Activated B cell treated with CpG ODN at 0.5 μM for 24 hours (primary cell): ENCODE results near the gene ZGRF1. TPM values are rescaled to one million over a fixed set of nuclear protein-coding genes. Genes with fewer than 3 reads are reported as not detected.

Source experiments
- ATAC-seq: fragments of 200-7000 bp; cut with Tn5 transposase; one replicate; pipeline ENCODE4 v1.10.0; 2021; ENCODE audit warnings: low read depth, mild to moderate bottlenecking, moderate library complexity
- CTCF ChIA-PET: fragments of 350-600 bp; sonication (Branson Sonifier 250); formaldehyde crosslinking; loops from one replicate; lab custom pipeline; 2021; ENCODE audit warnings: antibody characterized with exemption; lab: Charles Lee
- POLR2A ChIA-PET: fragments of 350-600 bp; sonication (Branson Sonifier 250); formaldehyde crosslinking; loops from one replicate; lab custom pipeline; 2021; ENCODE audit warnings: antibody characterized with exemption; lab: Charles Lee
- DNase-seq: peaks from one replicate; pipeline ENCODE4 v3.0.0; 2022
- H3K27ac Mint-ChIP-seq: one replicate; pipeline ENCODE4 v1.8.0; 2020; ENCODE audit warnings: mixed read lengths
- H3K27me3 Mint-ChIP-seq: one replicate; pipeline ENCODE4 v1.8.0; 2021; ENCODE audit warnings: mixed read lengths
- H3K36me3 Mint-ChIP-seq: one replicate; pipeline ENCODE4 v1.8.0; 2021; ENCODE audit warnings: low read depth, mixed read lengths
- H3K4me1 Mint-ChIP-seq: one replicate; pipeline ENCODE4 v1.8.0; 2021; ENCODE audit warnings: mixed read lengths
- H3K4me3 Mint-ChIP-seq: one replicate; pipeline ENCODE4 v1.8.0; 2020; ENCODE audit warnings: mild to moderate bottlenecking, mixed read lengths
- H3K9me3 Mint-ChIP-seq: one replicate; pipeline ENCODE4 v1.8.0; 2020; ENCODE audit warnings: mixed read lengths
- intact Hi-C: fragments of 100-400 bp; cut with micrococcal nuclease; formaldehyde crosslinking; loops from one replicate; pipeline ENCODE4 v1.15.1; 2024
- total RNA-seq: library from RNA; stranded (reverse); gene quantifications from 2 replicates; pipeline ENCODE4 v1.2.3, GENCODE V29; 2022
- TF ChIP-seq, protein P1 (sequence below): fragments of 200-600 bp; IDR thresholded peaks from one replicate; pipeline ENCODE4 v1.8.0; 2022; ENCODE audit warnings: antibody characterized with exemption, mild to moderate bottlenecking

The ZGRF1 gene
- total RNA-seq, 1 donor from 2014 or later, result 13.7 TPM

DNA sequence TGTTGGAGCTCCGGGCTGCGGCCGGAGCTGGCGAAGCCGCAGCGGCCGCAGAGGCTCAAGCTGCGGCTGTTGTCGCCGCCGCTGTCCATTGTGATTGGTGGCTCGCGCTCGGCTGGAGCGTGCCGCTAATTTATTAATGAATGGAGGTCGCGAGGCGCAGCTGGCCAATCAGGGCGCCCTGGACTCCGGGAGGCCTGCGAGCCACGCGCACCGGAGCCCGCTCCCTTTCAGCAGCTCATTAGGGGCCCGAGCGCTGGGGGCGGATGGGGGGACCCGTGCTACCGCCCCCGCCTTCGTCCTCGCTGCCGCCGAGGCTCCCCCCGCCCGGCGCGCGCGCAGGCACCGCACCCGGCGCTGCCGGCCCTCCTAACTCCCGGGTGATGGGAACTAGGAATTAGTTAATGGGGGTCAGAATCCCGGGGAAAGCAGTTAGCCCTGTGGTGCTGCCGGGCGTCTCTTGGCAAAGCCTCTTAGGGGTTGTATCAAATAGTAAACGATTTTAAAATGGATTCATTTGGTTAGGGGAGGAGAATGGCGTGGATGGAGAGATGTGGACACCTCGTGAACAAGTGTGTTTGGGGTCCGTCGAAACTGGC is 120.1 kb downstream of the ZGRF1 start:
- Mint-ChIP-seq H3K9me3 (peaks cover 5% of the 10 kb centered on the region), H3K4me1 (peaks cover 50% of the 10 kb centered on the region), H3K27ac (no peak overlapping the region), H3K36me3 (peaks cover 2% of the 10 kb centered on the region), H3K4me3 (peak overlapping the region; percentile 92), H3K27me3 (peaks cover 84% of the 10 kb centered on the region)
- ChIA-PET POLR2A (no interaction called here), CTCF (no interaction called here)
- DNase-seq, result peak; percentile 19
- intact Hi-C loops, result loop anchor here (2.0 to 5.0 kb wide), 2 partner anchors 286 to 1889 kb away; partner anchors contain the start of gene AP1AR
- TF ChIP-seq, protein P1, sequence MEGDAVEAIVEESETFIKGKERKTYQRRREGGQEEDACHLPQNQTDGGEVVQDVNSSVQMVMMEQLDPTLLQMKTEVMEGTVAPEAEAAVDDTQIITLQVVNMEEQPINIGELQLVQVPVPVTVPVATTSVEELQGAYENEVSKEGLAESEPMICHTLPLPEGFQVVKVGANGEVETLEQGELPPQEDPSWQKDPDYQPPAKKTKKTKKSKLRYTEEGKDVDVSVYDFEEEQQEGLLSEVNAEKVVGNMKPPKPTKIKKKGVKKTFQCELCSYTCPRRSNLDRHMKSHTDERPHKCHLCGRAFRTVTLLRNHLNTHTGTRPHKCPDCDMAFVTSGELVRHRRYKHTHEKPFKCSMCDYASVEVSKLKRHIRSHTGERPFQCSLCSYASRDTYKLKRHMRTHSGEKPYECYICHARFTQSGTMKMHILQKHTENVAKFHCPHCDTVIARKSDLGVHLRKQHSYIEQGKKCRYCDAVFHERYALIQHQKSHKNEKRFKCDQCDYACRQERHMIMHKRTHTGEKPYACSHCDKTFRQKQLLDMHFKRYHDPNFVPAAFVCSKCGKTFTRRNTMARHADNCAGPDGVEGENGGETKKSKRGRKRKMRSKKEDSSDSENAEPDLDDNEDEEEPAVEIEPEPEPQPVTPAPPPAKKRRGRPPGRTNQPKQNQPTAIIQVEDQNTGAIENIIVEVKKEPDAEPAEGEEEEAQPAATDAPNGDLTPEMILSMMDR, result no peak
- ATAC-seq, result peak; percentile 15

DNA sequence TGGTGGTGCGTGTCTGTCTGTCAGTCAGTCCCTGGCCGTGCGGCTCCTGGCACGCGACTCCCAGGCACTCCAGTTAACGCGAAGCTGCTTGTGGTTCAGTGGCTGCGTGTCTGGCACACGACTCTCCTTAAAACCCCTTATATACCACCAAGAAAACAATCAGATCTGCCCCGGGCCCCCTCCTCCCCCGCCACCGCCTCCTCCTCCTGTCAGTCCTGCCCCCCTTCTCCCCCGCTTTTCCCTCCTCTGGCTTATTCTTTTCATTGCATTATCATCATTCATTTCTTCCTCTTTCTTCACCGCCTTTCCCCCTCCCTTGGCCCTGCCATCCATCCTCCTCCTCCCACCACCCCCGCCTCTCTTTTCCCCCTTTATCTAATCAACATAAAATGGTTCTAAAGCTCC is 120.6 kb downstream of the ZGRF1 start, which contains the start of gene NEUROG2:
Gene NEUROG2, minus strand, starts transcription at position 115 of the 405 bp plus-strand sequence. CDS start 705 bp downstream, outside the sequence.
- H3K36me3 Mint-ChIP-seq, result peaks cover 2% of the 10 kb centered on the region
- peak within 1 kb of the TSS; percentile 62 for H3K27ac Mint-ChIP-seq
- peaks cover 50% of the 10 kb centered on the region for H3K4me1 Mint-ChIP-seq
- no peak for ATAC-seq
- intact Hi-C loops, result loop anchor here (2.0 to 5.0 kb wide), 2 partner anchors 285 to 1889 kb away; partner anchors contain the start of gene AP1AR
- ChIA-PET CTCF (interaction anchor here (0.8 kb wide), 1 partner anchor 188 kb away, joined by 3 read pairs; no protein-coding TSS in a partner anchor), POLR2A (interaction anchor here (0.6 kb wide), 1 partner anchor 249 kb away, joined by 3 read pairs; no protein-coding TSS in a partner anchor)
- peak within 1 kb of the TSS; percentile 92 for H3K4me3 Mint-ChIP-seq
- peaks cover 84% of the 10 kb centered on the region for H3K27me3 Mint-ChIP-seq
- H3K9me3 Mint-ChIP-seq, result peaks cover 7% of the 10 kb centered on the region
- DNase-seq, result peak; percentile 42
- TF ChIP-seq, protein P1, result no peak

DNA sequence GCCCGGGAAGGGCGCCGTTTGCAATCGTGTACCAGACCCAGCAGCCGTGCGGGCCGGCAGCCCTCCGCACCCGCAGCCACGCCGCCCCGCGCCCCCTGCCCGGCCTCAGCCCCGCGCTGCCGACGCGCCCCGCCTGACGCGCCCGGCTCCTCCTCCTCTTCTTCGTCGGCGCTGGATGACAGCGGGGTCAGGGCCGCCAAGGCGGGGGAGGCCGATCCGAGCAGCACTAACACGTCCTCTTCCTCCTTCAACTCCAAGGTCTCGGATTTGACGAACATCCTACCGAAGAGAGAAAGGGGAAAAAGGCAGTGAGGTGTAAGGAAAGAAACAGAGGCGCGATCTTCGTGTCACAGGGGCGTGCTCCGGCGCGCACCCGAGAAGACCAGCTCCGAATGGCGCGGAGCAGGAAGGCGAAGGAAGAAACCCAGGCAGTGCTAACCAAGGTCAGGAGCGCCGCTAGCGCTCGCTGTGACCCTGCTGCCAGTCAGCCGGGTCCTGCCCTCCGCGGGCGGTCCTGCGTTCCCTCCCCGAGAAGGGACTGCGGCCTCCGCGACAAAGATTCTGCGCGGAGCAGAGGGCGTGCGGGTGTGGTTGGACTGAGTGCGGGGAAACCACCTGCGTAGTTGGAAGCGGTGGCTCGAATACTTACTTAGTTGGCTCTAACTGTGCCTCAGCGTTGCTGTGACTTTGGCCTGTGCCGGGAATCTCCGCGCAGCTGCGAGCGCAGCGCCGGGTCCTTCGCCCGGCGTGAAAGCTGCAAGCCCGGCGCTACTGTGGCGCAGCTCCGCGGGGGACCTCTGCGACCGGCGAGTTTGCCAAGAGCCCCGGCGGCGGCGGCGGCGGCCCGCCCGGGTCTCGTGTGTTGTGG is 121.3 kb downstream of the ZGRF1 start:
- CTCF ChIA-PET, result interaction anchor here (0.8 to 0.9 kb wide), 2 partner anchors 187 to 188 kb away, joined by 3 read pairs; no protein-coding TSS in a partner anchor

DNA sequence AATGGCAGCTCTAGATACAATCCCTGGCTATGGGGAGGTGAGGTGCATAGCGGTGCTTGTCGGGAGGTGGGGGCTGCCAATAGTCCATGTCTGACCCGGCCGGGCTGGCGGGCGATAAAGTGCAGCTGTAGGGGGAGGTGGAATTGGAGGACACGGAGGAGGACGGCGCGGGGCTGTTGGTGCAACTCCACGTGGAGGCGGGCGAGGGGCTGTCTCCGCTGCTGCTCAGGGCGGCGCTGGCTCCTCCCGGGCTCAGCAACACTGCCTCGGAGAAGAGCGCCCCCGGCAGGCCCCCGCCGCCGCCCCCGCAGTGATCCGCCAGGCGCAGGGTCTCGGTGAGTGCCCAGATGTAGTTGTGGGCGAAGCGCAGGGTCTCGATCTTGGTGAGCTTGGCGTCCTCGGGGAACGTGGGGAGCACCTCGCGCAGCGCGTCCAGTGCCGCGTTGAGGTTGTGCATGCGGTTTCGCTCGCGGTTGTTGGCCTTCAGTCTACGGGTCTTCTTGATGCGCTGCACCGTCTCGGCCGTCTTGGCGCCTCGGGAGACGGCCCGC is 122.0 kb downstream of the ZGRF1 start:
- ChIA-PET POLR2A (no interaction called here), CTCF (interaction anchor here (0.9 kb wide), 1 partner anchor 187 kb away, joined by 3 read pairs; no protein-coding TSS in a partner anchor)
- intact Hi-C loops, result loop anchor here (1.0 to 5.0 kb wide), 2 partner anchors 9 to 1887 kb away; no protein-coding TSS in a partner anchor
- peak overlapping the region; percentile 92 for H3K4me3 Mint-ChIP-seq
- peak; percentile 9 for ATAC-seq
- no peak for DNase-seq
- H3K27ac Mint-ChIP-seq, result no peak overlapping the region
- TF ChIP-seq, protein P1, result no peak
- peaks cover 52% of the 10 kb centered on the region for H3K4me1 Mint-ChIP-seq
- H3K9me3 Mint-ChIP-seq, result peaks cover 7% of the 10 kb centered on the region
- H3K27me3 Mint-ChIP-seq, result peaks cover 77% of the 10 kb centered on the region
- H3K36me3 Mint-ChIP-seq, result peaks cover 2% of the 10 kb centered on the region

More for the DNA sequence above, 121.3 kb downstream of the ZGRF1 start:
- TF ChIP-seq, protein P1, result no peak
- H3K27me3 Mint-ChIP-seq, result peaks cover 79% of the 10 kb centered on the region
- ATAC-seq, result peak; percentile 46
- peaks cover 2% of the 10 kb centered on the region for H3K36me3 Mint-ChIP-seq
- peaks cover 7% of the 10 kb centered on the region for H3K9me3 Mint-ChIP-seq
- H3K4me3 Mint-ChIP-seq, result peak overlapping the region; percentile 92
- peak; percentile 49 for DNase-seq
- POLR2A ChIA-PET, result interaction anchor here (0.6 kb wide), 1 partner anchor 249 kb away, joined by 3 read pairs; no protein-coding TSS in a partner anchor
- H3K4me1 Mint-ChIP-seq, result peaks cover 49% of the 10 kb centered on the region
- intact Hi-C loops, result loop anchor here (1.0 to 5.0 kb wide), 3 partner anchors 8 to 1888 kb away; partner anchors contain the start of gene AP1AR
- peak overlapping the region; percentile 62 for H3K27ac Mint-ChIP-seq
